HG03378 (cell line): Measurements from ENCODE around the gene MYO9A.

ENCODE experiments used
- ATAC-seq: cut with Tn5 transposase; IDR thresholded peaks from one replicate; pipeline ENCODE4 v1.9.1; 2021; ENCODE audit warnings: mild to moderate bottlenecking, moderate library complexity; ENCODE audit not compliant: unreplicated experiment

Gene MYO9A

GRCh38 chr15:71970435-71970834, 147.5 kb downstream of the MYO9A start:
- ATAC-seq = no peak

- no peak for ATAC-seq
Observed at GRCh38 chr15:71962537-71962936, 155.4 kb downstream of the MYO9A start.

- ATAC-seq = no peak
Observed at GRCh38 chr15:71957026-71957425, 160.9 kb downstream of the MYO9A start.

GRCh38 chr15:71951134-71951533, 166.8 kb downstream of the MYO9A start:
- no peak for ATAC-seq

- no peak for ATAC-seq
Observed at GRCh38 chr15:71945012-71945411, 172.9 kb downstream of the MYO9A start.

- no peak for ATAC-seq
Observed at GRCh38 chr15:71943806-71944205, 174.1 kb downstream of the MYO9A start.

GRCh38 chr15:71939981-71940588, 177.9 kb downstream of the MYO9A start:
- ATAC-seq = no peak

- ATAC-seq = no peak
Observed at GRCh38 chr15:71937650-71938311, 180.2 kb downstream of the MYO9A start.

GRCh38 chr15:71934446-71934845, 183.5 kb downstream of the MYO9A start:
- ATAC-seq = no peak

GRCh38 chr15:71932689-71933088, 185.3 kb downstream of the MYO9A start:
- no peak for ATAC-seq

- no peak for ATAC-seq
Observed at GRCh38 chr15:71931261-71931660, 186.7 kb downstream of the MYO9A start.

GRCh38 chr15:71925145-71925544, 192.8 kb downstream of the MYO9A start:
- no peak for ATAC-seq

GRCh38 chr15:71921191-71921590, 196.8 kb downstream of the MYO9A start:
- no peak for ATAC-seq

GRCh38 chr15:71920573-71920972, 197.4 kb downstream of the MYO9A start:
- ATAC-seq = no peak

- no peak for ATAC-seq
Observed at GRCh38 chr15:71916834-71917233, 201.1 kb downstream of the MYO9A start.

- no peak for ATAC-seq
Observed at GRCh38 chr15:71914092-71914491, 203.9 kb downstream of the MYO9A start.

GRCh38 chr15:71899674-71900073, 218.3 kb downstream of the MYO9A start:
- ATAC-seq = no peak

- no peak for ATAC-seq
Observed at GRCh38 chr15:71893691-71894090, 224.3 kb downstream of the MYO9A start.

GRCh38 chr15:71892335-71892734, 225.6 kb downstream of the MYO9A start:
- no peak for ATAC-seq

- no peak for ATAC-seq
Observed at GRCh38 chr15:71891026-71891425, 226.9 kb downstream of the MYO9A start.

GRCh38 chr15:71889947-71890346, 228.0 kb downstream of the MYO9A start:
- no peak for ATAC-seq

GRCh38 chr15:71889385-71889784, 228.6 kb downstream of the MYO9A start:
- no peak for ATAC-seq

- ATAC-seq = no peak
Observed at GRCh38 chr15:71888797-71889196, 229.2 kb downstream of the MYO9A start.
